ENCODE measurements around the gene LDLRAD4.

LDLRAD4 gene

DNA sequence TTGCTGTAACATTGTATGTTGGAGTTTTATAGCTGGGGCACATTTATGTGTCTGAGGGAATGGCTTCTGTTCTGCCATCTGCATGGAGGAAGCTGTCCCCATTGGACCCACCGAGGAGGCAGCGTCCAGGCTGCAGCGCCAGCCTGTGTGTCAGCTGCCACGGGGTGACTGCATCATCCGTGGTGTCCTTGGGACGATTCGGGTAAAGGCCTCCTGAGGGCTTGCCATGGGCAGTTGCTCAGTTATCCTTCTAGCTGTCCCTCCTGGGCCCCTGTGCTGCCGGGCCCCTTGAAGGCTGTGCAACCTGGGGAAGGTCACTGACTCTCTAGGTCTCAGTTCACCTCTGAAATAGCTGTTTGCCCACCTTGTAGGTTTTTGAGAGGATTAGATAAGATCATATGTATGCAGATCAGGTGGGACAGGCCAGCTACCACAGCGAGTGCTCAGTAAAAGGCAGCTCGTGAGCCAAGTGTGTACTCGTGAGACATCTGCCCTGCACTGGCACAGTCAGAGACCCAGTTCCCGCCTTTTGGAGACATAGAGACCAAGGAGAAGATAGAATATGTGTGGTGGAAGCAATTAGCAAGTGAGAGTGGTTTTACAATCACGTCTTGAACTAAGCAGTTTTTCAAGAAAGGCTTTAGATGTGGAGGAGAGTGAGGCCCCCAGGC is 10.6 kb downstream of the LDLRAD4 start:
- Histone ChIP-seq H3K27me3 (ENCODE audit: low read length) (no peaks in the 10 kb centered on the region), H3F3A (ENCODE audit: insufficient read depth) (no peaks in the 10 kb centered on the region), H2AFZ (ENCODE audit: low read depth, low read length, severe bottlenecking) (no peak overlapping the region), H3K27ac (ENCODE audit: low read depth, low read length) (no peak overlapping the region), H4K20me1 (ENCODE audit: low read depth, low read length) (no peaks in the 10 kb centered on the region), H3K4me2 (ENCODE audit: low read depth, low read length, poor library complexity, severe bottlenecking) (no peak overlapping the region), H3K79me2 (ENCODE audit: insufficient read depth, low read length) (no peaks in the 10 kb centered on the region), H3K9me2 (replicated peaks; ENCODE audit: insufficient read depth, low read length) (no peaks in the 10 kb centered on the region), H3K36me3 (ENCODE audit: low read length) (no peaks in the 10 kb centered on the region), H3K9ac (ENCODE audit: low read length) (no peak overlapping the region), H3K9me3 (ENCODE audit: insufficient read depth, low read length) (no peaks in the 10 kb centered on the region), H3K4me3 (ENCODE audit: insufficient read depth, low read length, poor library complexity, severe bottlenecking) (no peak overlapping the region)
- TF ChIP-seq EZH2phosphoT487 (conservative IDR thresholded peaks at IDR 0.05; ENCODE audit: low read length) (no peak), CTCF (IDR thresholded peaks at IDR 0.05; ENCODE audit: insufficient read depth, low read length, poor library complexity, severe bottlenecking) (no peak)

- TF ChIP-seq EZH2phosphoT487 (conservative IDR thresholded peaks at IDR 0.05; ENCODE audit: low read length) (no peak), CTCF (IDR thresholded peaks at IDR 0.05; ENCODE audit: insufficient read depth, low read length, poor library complexity, severe bottlenecking) (no peak)
- Histone ChIP-seq H3K4me2 (ENCODE audit: low read depth, low read length, poor library complexity, severe bottlenecking) (no peak overlapping the region), H2AFZ (ENCODE audit: low read depth, low read length, severe bottlenecking) (no peak overlapping the region), H4K20me1 (ENCODE audit: low read depth, low read length) (no peaks in the 10 kb centered on the region), H3F3A (ENCODE audit: insufficient read depth) (no peaks in the 10 kb centered on the region), H3K36me3 (ENCODE audit: low read length) (no peaks in the 10 kb centered on the region), H3K9me2 (replicated peaks; ENCODE audit: insufficient read depth, low read length) (no peaks in the 10 kb centered on the region), H3K9me3 (ENCODE audit: insufficient read depth, low read length) (no peaks in the 10 kb centered on the region), H3K4me3 (ENCODE audit: insufficient read depth, low read length, poor library complexity, severe bottlenecking) (no peak overlapping the region), H3K9ac (ENCODE audit: low read length) (no peak overlapping the region), H3K27me3 (ENCODE audit: low read length) (no peaks in the 10 kb centered on the region), H3K79me2 (ENCODE audit: insufficient read depth, low read length) (no peaks in the 10 kb centered on the region), H3K27ac (ENCODE audit: low read depth, low read length) (no peak overlapping the region)
These were observed 12.6 kb downstream of the LDLRAD4 start for GRCh38 chr18:13231151-13231550.

- no peaks in the 10 kb centered on the region for H3K9me2 ChIP-seq (replicated peaks; ENCODE audit: insufficient read depth, low read length)
These were observed 13.7 kb downstream of the LDLRAD4 start for GRCh38 chr18:13232086-13232917.

More at GRCh38 chr18:13232086-13232917, 13.7 kb downstream of the LDLRAD4 start:
- Histone ChIP-seq H3K36me3 (ENCODE audit: low read length) (no peaks in the 10 kb centered on the region), H3K4me2 (ENCODE audit: low read depth, low read length, poor library complexity, severe bottlenecking) (no peak overlapping the region), H3F3A (ENCODE audit: insufficient read depth) (no peaks in the 10 kb centered on the region), H3K79me2 (ENCODE audit: insufficient read depth, low read length) (no peaks in the 10 kb centered on the region), H4K20me1 (ENCODE audit: low read depth, low read length) (no peaks in the 10 kb centered on the region), H3K27me3 (ENCODE audit: low read length) (no peaks in the 10 kb centered on the region), H3K9ac (ENCODE audit: low read length) (no peak overlapping the region), H3K27ac (ENCODE audit: low read depth, low read length) (no peak overlapping the region), H2AFZ (ENCODE audit: low read depth, low read length, severe bottlenecking) (no peak overlapping the region), H3K4me3 (ENCODE audit: insufficient read depth, low read length, poor library complexity, severe bottlenecking) (no peak overlapping the region), H3K9me3 (ENCODE audit: insufficient read depth, low read length) (no peaks in the 10 kb centered on the region)
- TF ChIP-seq EZH2phosphoT487 (conservative IDR thresholded peaks at IDR 0.05; ENCODE audit: low read length) (no peak), CTCF (IDR thresholded peaks at IDR 0.05; ENCODE audit: insufficient read depth, low read length, poor library complexity, severe bottlenecking) (no peak)

Data from SU-DHL-6 (cell line).